ENCODE results near the gene VPS4B. TPM values are rescaled to one million over a fixed set of nuclear protein-coding genes. Genes with fewer than 3 reads are reported as not detected.

Gene VPS4B
- total and polyA plus RNA-seq, 2 of the 8 experiments (the other 6 are each of a cell fraction or from before 2014, with no cell fraction given), result 7.2 to 45.3 TPM

DNA sequence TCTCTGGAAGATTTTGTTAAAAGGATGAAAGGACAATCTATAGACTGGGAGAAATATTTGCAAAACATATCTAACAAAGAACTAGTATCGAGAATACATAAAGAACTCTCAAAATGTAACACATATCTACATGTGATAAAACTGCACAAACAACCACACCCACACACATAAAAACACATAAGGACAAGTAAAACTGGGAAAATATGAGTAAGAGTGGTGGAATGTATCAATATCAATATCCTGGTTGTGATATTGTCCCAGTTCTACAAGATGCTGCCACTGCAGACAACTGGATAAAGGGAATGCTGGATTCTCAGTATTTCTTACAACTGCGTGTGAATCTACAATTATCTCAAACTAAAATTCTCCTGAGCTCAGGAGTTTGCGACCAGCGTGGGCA, 9.3 kb downstream of the VPS4B start:
- TF ChIP-seq, protein P1, sequence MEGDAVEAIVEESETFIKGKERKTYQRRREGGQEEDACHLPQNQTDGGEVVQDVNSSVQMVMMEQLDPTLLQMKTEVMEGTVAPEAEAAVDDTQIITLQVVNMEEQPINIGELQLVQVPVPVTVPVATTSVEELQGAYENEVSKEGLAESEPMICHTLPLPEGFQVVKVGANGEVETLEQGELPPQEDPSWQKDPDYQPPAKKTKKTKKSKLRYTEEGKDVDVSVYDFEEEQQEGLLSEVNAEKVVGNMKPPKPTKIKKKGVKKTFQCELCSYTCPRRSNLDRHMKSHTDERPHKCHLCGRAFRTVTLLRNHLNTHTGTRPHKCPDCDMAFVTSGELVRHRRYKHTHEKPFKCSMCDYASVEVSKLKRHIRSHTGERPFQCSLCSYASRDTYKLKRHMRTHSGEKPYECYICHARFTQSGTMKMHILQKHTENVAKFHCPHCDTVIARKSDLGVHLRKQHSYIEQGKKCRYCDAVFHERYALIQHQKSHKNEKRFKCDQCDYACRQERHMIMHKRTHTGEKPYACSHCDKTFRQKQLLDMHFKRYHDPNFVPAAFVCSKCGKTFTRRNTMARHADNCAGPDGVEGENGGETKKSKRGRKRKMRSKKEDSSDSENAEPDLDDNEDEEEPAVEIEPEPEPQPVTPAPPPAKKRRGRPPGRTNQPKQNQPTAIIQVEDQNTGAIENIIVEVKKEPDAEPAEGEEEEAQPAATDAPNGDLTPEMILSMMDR (IDR thresholded peaks at IDR 0.05; ENCODE audit: control extremely low read depth in 1 of 3, insufficient read depth in 1 of 3, low read depth in 1 of 3, low read length in 3 of 3), result no peak
- no peak for TF ChIP-seq EZH2 (IDR thresholded peaks at IDR 0.05; ENCODE audit: low read depth, low read length, severe bottlenecking)
- no peak overlapping the region for H2BK12ac ChIP-seq (ENCODE audit: low read depth, low read length)
- no peak overlapping the region for H3K14ac ChIP-seq (ENCODE audit: insufficient read length)
- no peak overlapping the region for H2AK5ac ChIP-seq (ENCODE audit: low read depth, low read length)
- H3K4me2 ChIP-seq (ENCODE audit: insufficient read depth in 1 of 2, low read depth in 2 of 2, low read length in 2 of 2), result no peak overlapping the region
- no peak overlapping the region for H3K27ac ChIP-seq (ENCODE audit: low read depth, low read length)
- FAIRE-seq (no peak), DNase-seq (ENCODE audit: low read depth in 1 of 2, low spot score in 2 of 2) (no peak)
- peaks cover 0 to 51% of the 10 kb centered on the region in 2 experiments; a peak in 3 of 4 replicates for H3K79me2 ChIP-seq (ENCODE audit: control insufficient read depth in 1 of 2, insufficient read depth in 2 of 2, low read length in 2 of 2)
- no peak overlapping the region for H4K5ac ChIP-seq (ENCODE audit: insufficient read length, low read depth, low read length)
- H2BK120ac ChIP-seq (replicated peaks; ENCODE audit: low read depth, low read length), result no peak overlapping the region
- POLR2A ChIA-PET (ENCODE audit: partially characterized antibody), result interaction anchor here (0.7 to 3.0 kb wide), 3 partner anchors 9 to 284 kb away, joined by 3 to 8 read pairs (median 3); partner anchors contain the start of gene VPS4B
- CTCF ChIA-PET (ENCODE audit: partially characterized antibody), result no interaction called here
- H3K23ac ChIP-seq (ENCODE audit: insufficient read length), result no peak overlapping the region
- H3K36me3 ChIP-seq (ENCODE audit: control insufficient read depth in 2 of 4, insufficient read depth in 4 of 4, low read length in 3 of 4), result peaks cover 5 to 45% (median 33%) of the 10 kb centered on the region in 4 experiments
- no peak overlapping the region for H3K4ac ChIP-seq (replicated peaks; ENCODE audit: insufficient read length, low read depth, low read length)
- no peak overlapping the region for H2AFZ ChIP-seq (ENCODE audit: low read length)
- H2BK5ac ChIP-seq (ENCODE audit: low read depth, low read length), result no peak overlapping the region
- WGBS, 2 experiments (ENCODE audit: extremely low coverage in 1 of 2, insufficient coverage in 1 of 2, insufficient read length in 1 of 2, insufficient replicate concordance in 2 of 2, low coverage in 1 of 2, low lambda C conversion rate in 2 of 2, missing lambda C conversion rate in 1 of 2), result 79% methylated on average over 4 of the region's 4 CpGs; no CpG with 5 or more reads in 1 of the 2 experiments
- H3K4me1 ChIP-seq (replicated peaks in 1 of 4; ENCODE audit: control insufficient read depth in 3 of 4, insufficient read depth in 4 of 4, low read length in 3 of 4), result no peaks in the 10 kb centered on the region
- no peak overlapping the region for H3K9ac ChIP-seq (replicated peaks in 1 of 4; ENCODE audit: extremely low read depth in 1 of 4, low read depth in 3 of 4, low read length in 3 of 4)
- H3K4me3 ChIP-seq (ENCODE audit: extremely low read depth in 1 of 4, insufficient read depth in 2 of 4, low read depth in 3 of 4, low read length in 4 of 4), result no peak overlapping the region
- H3K56ac ChIP-seq (replicated peaks; ENCODE audit: insufficient read length, low read depth, low read length), result no peak overlapping the region
- no peaks in the 10 kb centered on the region for H3K9me3 ChIP-seq (ENCODE audit: insufficient read depth in 2 of 2, low read depth in 1 of 2, low read length in 1 of 2)
- no peaks in the 10 kb centered on the region for H3K27me3 ChIP-seq (replicated peaks in 1 of 4; ENCODE audit: control insufficient read depth in 3 of 4, extremely low read depth in 1 of 4, insufficient read depth in 3 of 4, low read length in 3 of 4)
- no peak overlapping the region for H4K8ac ChIP-seq (ENCODE audit: extremely low read depth, insufficient read depth, low read length)
- no peak overlapping the region for H2BK15ac ChIP-seq (ENCODE audit: low read length)
- no peak overlapping the region for H3K18ac ChIP-seq (ENCODE audit: extremely low read depth, low read length)
- H3K79me1 ChIP-seq (ENCODE audit: low read depth, low read length), result 0 out of 2 replicates have a peak, but pooled peaks cover 8% of the 10 kb centered on the region
- H4K20me1 ChIP-seq (replicated peaks in 1 of 2; ENCODE audit: control insufficient read depth in 1 of 2, insufficient read depth in 2 of 2, low read length in 2 of 2), result peaks cover 0 to 3% of the 10 kb centered on the region in 2 experiments
- no peak overlapping the region for H2BK20ac ChIP-seq (ENCODE audit: low read length)
- H4K91ac ChIP-seq (replicated peaks; ENCODE audit: insufficient read length, low read length), result no peak overlapping the region
- no peaks in the 10 kb centered on the region for H3K23me2 ChIP-seq (ENCODE audit: low read depth, low read length)

Data from H1 (cell line).